Spleen (tissue), 7 donors: ENCODE results near the gene SETBP1.

Experiments
- POLR2AphosphoS5 ChIP-seq, 3 donors: sonication (generic); formaldehyde crosslinking; IDR thresholded peaks; one replicate each; pipeline ENCODE4 v1.5.1; 2017; ENCODE audit warnings: antibody characterized with exemption in 3 of 3
- TF ChIP-seq, protein P1 (sequence below), 11 experiments: fragments of 200-600 bp in 7 of 11; fragments of 450-650 bp in 4 of 11; sonication (generic) in 4 of 11; IDR thresholded peaks in 8 of 11; conservative IDR thresholded peaks in 3 of 11; 1 replicate in 7 of 11; 2 replicates in 4 of 11; pipeline versions ENCODE4 v1.4.0 to v1.8.0; 2016 to 2021; ENCODE audit warnings: antibody characterized with exemption in 11 of 11, inconsistent platforms in 4 of 11, mild to moderate bottlenecking in 1 of 11
- donor health status: DM: no; HTN: no; CAD: no; lungs with moderate emphysema.
- donor health status: DM: no; HTN: no; CAD: no.
- donor health status: DM: no; HTN: no; CAD: no.

DNA sequence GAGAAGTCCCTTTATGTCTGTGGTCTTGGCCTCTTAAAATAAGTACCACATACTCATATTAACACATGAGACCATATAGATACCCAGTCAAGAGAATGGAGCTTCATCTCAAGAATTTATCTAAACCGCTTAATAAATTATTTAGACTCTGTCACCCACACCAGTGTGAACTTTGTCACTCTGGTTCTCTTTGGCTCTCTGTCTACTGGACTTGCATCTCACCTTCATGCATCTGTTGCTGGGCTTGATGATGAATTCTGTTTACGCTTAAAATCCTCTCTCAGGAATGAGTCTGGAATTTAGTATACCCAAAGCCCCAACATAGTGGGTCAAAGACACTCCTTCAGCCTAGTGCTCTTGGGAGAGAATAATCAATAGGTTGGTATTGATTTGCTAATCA is 73.9 kb downstream of the SETBP1 start:
- TF ChIP-seq, protein P1, sequence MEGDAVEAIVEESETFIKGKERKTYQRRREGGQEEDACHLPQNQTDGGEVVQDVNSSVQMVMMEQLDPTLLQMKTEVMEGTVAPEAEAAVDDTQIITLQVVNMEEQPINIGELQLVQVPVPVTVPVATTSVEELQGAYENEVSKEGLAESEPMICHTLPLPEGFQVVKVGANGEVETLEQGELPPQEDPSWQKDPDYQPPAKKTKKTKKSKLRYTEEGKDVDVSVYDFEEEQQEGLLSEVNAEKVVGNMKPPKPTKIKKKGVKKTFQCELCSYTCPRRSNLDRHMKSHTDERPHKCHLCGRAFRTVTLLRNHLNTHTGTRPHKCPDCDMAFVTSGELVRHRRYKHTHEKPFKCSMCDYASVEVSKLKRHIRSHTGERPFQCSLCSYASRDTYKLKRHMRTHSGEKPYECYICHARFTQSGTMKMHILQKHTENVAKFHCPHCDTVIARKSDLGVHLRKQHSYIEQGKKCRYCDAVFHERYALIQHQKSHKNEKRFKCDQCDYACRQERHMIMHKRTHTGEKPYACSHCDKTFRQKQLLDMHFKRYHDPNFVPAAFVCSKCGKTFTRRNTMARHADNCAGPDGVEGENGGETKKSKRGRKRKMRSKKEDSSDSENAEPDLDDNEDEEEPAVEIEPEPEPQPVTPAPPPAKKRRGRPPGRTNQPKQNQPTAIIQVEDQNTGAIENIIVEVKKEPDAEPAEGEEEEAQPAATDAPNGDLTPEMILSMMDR (IDR thresholded peaks at IDR 0.05 in 8 of 11, conservative IDR thresholded peaks at IDR 0.05 in 3 of 11) = no peak
- no peak for TF ChIP-seq POLR2AphosphoS5 (IDR thresholded peaks at IDR 0.05)
